GM19238 (cell line): ENCODE data around the gene VGLL4.

ENCODE experiments used
- DNase-seq: peaks from one replicate; pipeline ENCODE4 v3.0.0; 2011; ENCODE audit warnings: low spot score; ENCODE audit not compliant: insufficient read length

Gene VGLL4

DNA sequence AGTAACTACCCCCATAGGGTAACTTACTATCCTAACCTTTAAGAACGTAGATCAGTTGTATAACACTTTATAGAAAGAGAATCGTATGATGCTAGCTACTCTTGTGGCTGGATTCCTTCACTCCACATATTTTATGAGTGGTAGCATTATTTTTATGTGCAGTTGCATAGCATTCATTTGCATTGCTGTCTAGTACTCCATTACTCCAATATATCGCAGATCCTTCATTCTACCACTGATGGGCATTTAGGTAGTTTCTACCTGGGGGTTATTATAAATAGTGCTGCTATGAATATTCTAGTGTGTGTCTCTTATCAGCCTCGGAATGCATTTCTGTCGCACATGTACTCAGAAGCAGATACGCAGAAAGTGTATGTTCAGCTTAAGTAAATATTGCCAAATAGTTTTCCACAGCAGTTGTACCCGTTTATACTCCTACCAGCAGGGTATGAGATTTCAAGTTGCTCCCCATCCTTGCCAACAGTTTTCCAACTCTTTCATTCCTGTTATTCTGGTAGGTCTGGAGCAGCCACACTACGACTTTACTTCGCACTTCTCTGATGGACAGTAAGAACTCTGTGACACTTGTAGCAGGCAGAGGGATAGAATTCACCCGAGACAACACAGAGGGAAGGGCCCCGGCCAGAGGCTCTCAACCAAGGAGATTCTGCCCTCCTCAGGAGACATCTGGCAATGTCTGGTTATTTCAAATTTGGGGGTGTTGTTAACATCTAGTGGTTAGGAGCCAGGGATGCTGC, 9.8 kb upstream of the VGLL4 start:
- DNase-seq = no peak

DNA sequence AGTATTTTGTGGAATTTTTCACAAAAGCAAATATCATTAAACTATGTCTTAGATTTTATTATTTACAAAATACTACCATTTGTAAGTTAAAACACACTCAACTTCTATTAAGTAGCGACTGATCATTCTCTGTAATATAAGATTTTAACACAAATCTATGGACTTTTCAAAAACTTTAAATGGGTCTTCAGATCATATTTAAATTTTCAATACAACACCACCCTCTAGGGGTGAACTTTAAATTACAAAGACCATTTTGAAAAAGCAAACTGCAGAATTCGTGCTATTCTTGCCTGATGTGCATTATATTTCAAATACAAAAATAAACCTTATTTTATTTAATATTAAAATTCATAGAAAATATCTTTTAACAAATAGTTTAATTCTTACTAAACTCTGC, 8.2 kb upstream of the VGLL4 start:
- DNase-seq = no peak

DNA sequence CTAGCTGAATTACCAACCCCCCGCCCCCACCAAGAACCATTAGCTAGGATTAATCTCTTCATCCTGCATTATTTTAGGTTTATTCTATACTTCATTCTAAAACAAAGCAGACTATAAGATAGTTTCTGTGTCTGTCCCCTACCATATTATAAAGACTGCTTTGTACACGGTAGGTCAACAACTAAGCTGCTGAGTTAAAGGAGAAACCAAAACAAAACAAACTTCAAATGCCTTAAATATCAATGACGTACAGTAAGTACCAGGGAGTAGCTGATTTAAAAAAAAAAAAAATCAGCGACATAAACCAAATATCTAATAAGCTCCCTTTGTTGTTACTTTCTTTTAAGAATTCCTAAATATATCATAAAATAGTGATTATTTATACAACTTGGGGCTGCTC, 7.8 kb upstream of the VGLL4 start:
- no peak for DNase-seq

DNA sequence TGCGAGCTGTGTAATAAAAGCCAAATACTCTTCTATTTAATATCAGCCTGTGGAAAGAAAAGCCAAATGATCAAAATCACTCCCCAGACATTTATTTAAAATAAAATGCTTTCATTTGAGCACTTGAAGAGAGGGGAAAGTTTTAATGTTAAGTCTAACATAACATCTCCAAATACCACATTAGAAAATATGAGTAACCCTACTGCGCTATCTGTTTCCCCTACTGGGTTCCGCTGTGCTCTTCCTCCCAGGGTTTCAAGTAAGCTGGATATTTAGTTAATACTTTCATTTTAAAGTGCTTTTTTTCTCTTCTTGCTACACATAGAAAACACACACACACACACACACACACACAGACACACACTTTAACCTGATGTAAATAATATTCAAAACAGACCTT, 6.7 kb upstream of the VGLL4 start:
- DNase-seq = no peak

DNA sequence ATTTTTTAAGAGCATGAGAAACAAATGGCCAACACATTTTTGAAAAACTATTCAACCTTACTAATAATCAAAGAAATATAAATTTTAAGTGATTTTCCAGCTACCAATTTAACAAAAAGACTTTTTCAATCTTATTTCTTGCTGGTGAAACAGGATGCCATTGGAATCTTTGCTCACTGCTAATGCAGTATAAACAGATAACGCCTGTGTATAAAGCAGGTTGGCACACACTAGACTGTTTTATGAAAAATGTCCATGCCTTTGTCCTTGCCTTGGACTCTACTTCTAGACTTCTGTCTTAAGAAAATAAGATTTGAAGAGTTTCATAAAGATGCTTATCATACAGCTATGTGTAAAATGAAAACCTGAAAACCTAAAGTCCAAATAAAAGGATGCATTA, 5.0 kb upstream of the VGLL4 start:
- no peak for DNase-seq

DNA sequence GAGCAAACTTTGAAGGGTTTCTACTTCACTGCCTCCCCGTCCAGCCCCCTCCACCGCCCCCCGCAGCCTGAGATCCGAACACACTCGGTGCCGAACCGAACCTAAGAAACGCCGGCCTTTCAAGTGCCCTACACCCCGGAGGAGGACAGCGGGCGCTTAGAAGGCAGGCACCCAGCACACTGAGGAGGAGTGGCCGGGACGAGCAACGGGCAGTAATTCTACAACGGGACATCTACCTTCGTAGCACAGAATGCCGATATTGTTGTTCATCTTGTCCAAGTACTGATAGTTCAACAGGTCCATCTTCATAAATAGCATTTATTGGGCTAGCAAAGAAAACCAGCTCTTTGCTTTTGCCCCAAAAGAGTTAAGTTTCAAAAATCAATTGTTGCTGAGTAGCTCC, 513 bp downstream of the VGLL4 start:
- DNase-seq = no peak

DNA sequence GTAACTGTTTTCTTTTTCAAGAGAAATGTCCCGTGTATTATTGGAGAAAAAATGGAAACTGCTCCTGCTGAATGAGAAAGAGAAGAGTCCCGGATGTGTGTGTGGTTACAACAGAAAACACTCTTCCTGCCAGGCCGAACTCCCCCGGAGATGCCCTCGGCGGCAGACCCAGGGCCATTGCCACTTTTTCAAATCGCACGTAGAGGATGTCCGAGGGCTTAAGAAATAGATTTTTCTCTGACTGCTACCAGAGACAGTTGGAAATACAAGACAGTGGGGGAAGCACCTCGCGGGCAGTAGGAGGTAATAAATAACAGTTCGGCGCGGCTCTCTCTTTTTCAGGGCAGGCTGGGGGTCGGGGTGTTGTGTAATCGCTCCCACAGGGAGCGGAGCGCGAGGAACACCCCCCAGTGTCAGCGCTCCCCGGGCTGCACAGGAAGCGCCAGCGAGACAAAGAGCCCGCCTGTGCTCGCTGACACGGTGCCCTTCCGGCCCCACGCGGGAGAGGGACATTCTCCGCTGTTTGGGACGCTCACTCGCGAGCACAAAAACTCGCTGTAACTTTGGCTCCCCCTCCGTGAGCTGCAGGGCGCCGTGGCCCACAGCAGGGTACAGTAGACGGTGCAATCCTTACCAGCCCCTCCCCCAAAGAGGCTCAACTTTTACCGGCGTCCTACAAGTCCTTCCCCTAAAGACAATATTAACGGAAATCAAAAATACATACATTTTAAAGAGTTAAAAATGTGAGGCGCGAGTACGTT, 1.1 kb downstream of the VGLL4 start:
- DNase-seq = peak; percentile 45

DNA sequence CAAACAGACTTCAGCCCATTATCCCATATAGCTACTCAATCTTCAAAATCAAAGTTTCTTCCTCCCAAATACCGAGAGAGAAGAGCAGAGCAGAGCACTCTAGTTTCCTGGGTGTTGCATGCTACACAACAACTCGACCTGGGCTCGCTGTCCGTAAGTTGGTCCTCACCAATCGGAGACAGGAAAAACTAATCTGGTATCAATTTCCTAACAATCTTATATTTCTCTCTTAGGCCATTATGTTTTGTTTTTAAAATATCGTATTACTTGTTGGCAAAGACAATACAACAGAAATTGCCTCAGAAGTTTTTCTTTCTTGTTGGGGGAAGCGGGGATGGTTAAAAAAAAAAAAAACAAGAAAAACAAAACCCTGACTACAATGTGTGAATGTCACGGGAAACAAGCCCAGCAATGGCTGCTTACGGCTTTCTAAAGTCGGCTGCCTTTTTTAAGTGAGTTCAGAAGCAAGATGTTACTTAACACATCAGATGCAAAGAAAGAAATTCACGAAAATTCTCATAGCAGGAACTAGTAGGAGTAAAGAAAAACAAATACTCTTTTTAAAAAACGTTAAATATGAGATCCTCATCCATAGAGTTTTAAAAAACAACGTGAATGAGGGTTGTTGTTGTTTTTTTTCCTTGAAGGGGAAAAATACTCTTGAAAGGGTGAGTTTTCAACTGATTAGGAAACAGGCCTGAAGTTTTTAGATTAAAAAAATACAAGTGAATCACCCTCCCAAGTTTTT, 1.9 kb downstream of the VGLL4 start:
- no peak for DNase-seq

DNA sequence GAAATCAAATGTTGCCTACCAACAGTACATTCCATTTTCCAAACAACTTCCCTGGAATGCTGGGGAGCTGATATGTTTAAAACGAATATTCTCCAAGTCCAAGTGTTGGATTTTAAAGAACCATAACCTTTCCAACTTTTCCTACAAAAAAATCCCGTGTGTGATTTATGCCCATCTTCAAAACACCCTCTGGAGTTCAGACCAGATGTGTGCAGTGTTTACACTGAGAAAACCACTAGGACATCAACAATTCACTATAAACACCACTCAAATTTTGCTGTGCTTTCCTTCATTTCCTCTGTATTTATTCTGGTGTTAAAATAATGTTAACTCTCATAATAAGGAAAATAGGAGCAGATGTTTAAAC, 2.4 kb downstream of the VGLL4 start:
- no peak for DNase-seq

DNA sequence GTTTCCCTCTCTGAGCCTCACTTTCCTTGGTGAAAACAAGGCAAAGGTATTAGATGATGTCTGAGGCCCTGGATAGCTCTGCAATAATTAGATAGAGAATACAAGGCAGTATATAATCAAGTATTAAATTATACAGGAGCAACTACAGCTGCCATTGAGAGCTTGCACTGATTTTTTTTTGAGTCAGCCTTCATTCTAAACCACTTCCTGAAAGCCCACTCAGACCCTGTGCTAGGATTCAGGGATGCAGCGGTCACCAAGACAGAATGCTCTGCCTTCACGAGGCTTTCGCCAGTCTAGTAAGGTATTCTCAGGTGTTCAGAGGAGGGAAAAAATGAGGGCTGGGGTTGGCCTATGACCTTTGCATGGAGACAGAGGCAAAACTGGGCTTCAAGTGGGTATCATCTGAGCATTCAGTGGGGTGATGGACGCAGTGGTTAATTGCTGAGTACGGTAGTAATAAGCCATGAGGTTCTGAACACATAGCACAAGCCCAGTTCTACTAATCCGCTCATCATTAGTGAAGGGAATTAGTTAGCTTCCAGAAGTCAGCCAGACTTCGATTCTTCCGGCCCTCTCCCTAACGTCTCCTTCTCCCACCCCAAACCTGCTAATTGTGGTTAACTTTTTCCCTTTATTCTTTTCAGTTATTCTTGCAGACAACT, 3.6 kb downstream of the VGLL4 start:
- no peak for DNase-seq

DNA sequence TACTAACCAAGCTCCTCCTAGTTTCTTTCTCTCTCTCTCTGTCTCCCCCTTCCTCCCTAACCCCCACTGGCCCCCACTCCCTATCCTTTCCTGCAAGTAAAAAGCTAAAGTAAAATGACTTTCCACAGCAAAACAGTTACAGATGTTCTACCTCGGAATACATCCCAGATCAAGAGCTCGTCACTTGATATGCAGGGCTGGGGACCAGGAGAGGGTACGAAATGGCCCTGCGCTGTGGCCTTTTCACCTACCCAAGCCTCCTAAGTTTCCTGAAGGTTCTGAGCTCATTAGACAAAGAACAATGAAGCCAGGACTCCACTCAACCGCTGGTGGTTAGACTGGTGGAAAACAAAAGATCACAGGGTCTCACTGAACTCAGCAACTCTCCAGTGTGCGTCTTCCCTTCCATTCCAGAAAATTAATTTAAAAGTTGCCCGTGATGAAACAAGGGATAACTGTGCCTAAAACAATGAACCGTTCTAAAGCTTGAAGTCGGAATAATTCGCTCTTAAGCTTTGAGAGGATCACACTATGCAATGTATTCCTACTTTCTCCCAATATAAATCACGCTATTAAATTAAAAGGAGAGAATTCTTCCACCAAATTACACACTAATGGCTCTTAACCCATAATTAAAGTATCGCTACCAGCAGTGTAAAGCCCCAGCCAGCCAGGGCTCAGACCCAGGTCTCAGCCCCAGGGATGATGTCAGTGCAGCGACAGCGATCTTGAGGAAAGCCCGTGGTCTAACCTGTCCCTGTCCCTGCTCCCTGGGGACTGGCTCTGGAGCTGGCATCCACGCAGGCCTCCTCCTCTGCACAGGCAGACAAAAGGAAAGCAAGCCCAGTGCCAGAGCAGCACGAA, 5.0 kb downstream of the VGLL4 start:
- DNase-seq = no peak

DNA sequence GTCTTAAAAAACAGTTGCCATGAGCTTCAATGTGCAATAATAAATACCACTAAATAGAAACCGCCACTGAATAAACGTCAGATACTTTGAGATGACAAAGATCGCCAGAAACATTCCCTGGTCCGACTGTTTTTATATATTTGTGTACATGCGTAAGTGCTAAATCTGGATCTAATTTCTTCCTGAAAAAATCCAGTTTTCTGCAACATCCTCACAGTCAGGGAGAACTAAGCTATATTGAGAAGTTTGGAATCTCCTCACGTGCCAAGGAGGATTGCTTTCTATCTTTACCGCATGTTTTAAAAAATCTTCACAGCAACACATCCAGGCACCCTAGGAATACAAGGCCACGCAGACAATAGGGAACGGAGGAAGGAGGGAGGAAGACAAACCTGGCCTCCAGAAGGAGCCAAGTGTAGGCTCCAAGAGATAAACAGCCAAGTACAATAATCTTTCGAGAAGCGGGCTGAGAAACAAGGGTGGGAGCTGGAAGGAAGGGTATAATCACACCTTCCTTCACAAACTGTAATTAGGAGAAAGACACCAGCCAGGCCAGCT, 5.7 kb downstream of the VGLL4 start:
- DNase-seq = no peak

DNA sequence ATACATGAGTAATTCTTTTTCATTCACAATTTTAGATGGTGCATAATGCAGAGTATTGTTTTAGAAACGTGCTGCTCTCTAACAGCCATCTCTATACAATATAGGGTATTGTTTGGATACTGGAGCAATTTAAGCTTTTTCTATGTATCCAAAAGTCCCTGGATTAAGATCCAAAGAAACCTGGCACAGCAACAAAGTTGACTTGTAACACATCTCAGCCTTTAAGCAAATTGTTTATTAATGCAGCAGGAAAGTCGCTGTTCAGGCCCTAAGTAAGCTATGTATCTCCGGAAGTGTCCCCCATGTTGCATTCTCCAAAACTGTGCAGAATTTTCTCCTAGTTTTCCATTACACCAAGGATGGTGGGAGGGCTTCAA, 7.3 kb downstream of the VGLL4 start:
- no peak for DNase-seq

DNA sequence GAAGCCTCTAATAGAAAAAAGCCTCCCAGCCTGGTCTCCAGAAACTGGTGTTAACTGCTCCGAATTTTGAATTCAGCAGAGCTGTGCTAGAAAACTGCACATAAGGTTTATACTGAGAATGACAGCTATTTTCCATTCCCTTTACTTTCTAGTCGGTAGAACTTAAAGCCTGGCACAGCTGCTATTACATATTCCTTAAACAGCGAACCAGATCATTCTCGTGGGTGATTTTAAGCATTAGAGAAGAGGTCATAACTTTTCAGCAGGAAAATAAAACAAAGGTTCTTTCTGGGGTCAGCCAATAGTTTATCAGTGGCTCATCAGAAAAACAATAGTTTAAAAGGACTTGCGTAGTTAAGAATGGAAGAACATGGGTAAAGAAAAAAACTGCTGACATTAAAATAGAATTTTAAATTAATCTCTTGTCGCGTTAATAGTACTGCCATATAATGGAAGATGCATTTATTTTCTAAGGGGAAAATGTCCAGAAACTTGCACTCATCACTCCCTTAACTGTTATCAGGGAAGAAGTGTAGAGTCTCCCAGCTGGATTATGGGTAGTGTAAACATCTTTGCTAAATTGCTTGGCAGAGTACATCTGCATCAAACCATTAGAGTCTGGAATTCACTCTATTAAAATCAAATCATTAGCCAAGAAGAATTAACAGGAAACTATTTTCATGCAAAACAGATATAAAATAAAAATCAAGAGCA, 7.9 kb downstream of the VGLL4 start:
- no peak for DNase-seq

DNA sequence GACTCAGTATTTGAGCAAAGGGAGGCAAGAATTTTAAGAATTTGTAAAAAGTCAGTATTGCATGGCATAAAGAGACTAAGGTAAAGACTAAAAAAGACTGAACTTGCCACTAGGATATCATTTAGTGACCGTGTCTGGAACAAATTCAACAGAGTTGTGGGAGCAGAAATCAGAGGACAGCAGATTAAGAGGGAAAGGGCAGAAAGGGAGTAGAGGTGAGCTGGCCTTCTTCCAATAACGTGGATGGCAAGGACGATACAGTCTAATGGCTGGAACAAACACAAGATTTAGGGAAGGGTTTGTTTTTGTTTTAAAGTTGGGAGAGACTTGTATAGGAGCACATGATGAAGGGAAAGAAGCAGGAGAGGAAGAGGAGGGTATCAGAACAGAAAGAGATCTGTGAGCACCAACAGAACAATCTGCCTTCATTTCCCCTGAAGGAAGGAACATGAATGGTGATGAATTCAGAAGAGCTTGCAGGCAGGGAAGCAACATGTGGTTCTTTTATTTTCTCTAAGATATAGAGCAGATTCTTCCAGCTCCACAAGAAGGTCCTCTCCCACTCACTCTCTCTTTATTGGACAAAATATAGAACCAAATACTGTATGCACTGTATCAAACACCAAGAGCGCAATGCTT, 8.6 kb downstream of the VGLL4 start:
- no peak for DNase-seq

DNA sequence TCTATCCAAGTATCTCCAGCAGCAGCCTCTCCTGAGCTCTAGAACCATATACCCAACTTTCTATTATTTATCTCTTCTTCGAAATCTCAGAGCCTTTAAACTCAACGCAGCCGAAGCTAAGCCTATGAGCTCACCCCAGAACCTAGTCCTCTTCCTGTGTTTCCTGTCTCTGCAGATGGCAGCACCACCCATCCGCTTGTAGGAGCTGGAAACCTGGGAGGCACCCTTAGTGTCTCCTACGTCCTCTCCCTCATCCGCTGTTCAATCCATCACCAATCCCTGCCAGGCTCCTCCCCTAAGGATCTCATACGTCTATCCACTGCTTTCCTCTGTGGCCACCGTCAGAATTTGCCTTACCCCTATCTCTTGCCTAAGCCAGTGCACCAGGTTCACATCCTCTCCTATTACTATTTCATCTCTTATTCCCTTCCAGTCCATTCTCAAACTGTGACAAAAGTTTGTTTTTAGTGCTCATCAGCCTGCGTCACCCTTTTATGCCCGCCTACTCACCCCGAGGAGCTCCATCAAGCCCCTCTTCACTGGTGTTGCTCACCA, 9.6 kb downstream of the VGLL4 start:
- DNase-seq = no peak

DNA sequence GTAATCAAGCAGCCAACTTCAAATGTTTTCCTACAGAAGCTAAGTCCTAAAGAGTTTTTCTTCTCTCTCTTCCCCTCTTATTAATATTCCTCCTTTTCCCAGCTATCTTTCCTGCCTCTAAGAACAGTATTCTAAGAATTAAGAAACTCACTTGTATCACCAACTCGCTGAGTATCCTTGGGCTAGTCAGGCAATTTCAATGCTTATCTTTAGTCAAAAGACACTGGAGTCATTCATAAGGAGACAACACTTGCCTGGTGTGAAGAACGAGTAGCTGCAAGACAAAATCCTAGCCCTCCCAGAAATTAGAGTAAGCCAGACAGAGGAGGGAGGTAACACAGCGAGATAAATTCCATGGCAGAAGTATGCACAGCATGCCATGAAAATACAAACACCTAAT, 10.7 kb downstream of the VGLL4 start:
- no peak for DNase-seq

DNA sequence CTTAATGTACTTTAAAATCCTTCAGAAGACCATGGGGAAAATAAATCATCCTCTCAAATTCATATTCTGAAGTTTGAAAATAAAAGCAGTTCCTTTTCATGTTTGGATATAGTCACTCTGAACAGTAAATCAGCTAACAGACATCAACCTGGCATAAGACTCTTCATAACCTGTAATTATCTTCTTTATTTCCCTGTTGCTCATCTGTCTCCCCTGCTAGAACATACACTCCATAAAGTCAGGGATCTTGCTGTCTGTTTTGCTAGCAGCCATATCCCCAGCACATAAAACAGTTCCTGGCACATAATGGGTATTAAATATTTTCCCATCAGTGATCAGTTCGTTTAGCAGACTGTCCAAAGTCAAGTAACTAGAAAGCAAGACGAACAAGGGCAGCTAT, 11.2 kb downstream of the VGLL4 start:
- DNase-seq = no peak

DNA sequence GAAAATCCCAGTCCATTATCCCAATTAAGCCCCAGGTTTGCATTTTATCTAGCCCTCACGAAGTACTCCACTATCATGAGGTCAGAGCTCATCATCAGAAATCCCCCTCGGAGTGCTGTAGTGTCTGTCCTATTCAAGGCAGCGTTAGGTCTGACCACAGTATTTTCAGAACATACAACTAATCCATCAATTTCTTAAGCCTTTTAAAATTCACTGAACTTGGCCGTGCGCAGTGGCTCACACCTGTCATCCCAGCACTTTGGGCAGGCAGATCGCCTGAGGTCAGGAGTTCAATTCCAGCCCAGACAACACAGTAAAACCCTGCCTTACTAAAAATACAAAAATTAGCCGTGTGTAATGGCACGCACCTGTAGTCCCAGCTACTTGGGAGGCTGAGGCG, 11.9 kb downstream of the VGLL4 start:
- no peak for DNase-seq
